GM23338 (cell line): ENCODE measurements around the gene SCP2. TPM values are rescaled to one million over a fixed set of nuclear protein-coding genes. Genes with fewer than 3 reads are reported as not detected.

Experiments
- ATAC-seq: fragments of 200-7000 bp; cut with Tn5 transposase; 3 replicates; pipeline ENCODE4 v1.9.1; 2020
- DNase-seq: peaks from one replicate; pipeline ENCODE4 v3.0.0-alpha.2; 2015; ENCODE audit warnings: low spot score
- H2AFZ ChIP-seq: fragments of 200-600 bp; sonication (generic); 2 replicates; pipeline ENCODE4 v1.8.0; 2016; ENCODE audit warnings: antibody characterized with exemption, mild to moderate bottlenecking, moderate library complexity
- H3F3A ChIP-seq: fragments of 200-600 bp; sonication (generic); replicated peaks from 2 replicates; pipeline ENCODE4 v1.8.0; 2017; ENCODE audit warnings: antibody characterized with exemption, mixed run types, low read depth
- H3K27ac ChIP-seq: fragments of 200-600 bp; sonication (generic); 2 replicates; pipeline ENCODE4 v1.6.1; 2016; ENCODE audit warnings: low read depth
- H3K27me3 ChIP-seq: fragments of 200-600 bp; sonication (generic); 2 replicates; pipeline ENCODE4 v1.8.0; 2016; ENCODE audit warnings: mild to moderate bottlenecking, mixed run types, moderate library complexity; ENCODE audit not compliant: insufficient read depth
- H3K36me3 ChIP-seq: fragments of 200-600 bp; sonication (generic); 2 replicates; pipeline ENCODE4 v1.8.0; 2016; ENCODE audit warnings: mild to moderate bottlenecking; ENCODE audit not compliant: insufficient read depth
- H3K4me1 ChIP-seq: fragments of 200-600 bp; sonication (generic); 2 replicates; pipeline ENCODE4 v1.8.0; 2016; ENCODE audit warnings: mild to moderate bottlenecking, moderate library complexity; ENCODE audit not compliant: insufficient read depth
- H3K4me2 ChIP-seq: fragments of 200-600 bp; sonication (generic); 2 replicates; pipeline ENCODE4 v1.7.1; 2017; ENCODE audit warnings: mixed run types
- H3K4me3 ChIP-seq: fragments of 200-600 bp; sonication (generic); 2 replicates; pipeline ENCODE4 v1.6.1; 2016; ENCODE audit warnings: mixed run types
- H3K79me2 ChIP-seq: fragments of 200-600 bp; sonication (generic); replicated peaks from 2 replicates; pipeline ENCODE4 v1.8.0; 2017; ENCODE audit warnings: mild to moderate bottlenecking; ENCODE audit not compliant: insufficient read depth
- H3K9me2 ChIP-seq: fragments of 200-600 bp; sonication (generic); 2 replicates; pipeline ENCODE4 v1.8.0; 2017; ENCODE audit not compliant: insufficient read depth
- H4K20me1 ChIP-seq: fragments of 200-600 bp; sonication (generic); replicated peaks from 2 replicates; pipeline ENCODE4 v1.8.0; 2017; ENCODE audit warnings: mild to moderate bottlenecking; ENCODE audit not compliant: insufficient read depth
- H3K27ac Mint-ChIP-seq: 2 replicates; pipeline ENCODE4 v1.8.0; 2020; ENCODE audit warnings: inconsistent platforms, mild to moderate bottlenecking, moderate library complexity, mixed read lengths
- H3K27me3 Mint-ChIP-seq: 3 replicates; pipeline ENCODE4 v1.8.0; 2022; ENCODE audit warnings: low read depth, mild to moderate bottlenecking, moderate library complexity, mixed read lengths, inconsistent platforms; ENCODE audit not compliant: insufficient read depth, poor library complexity
- H3K36me3 Mint-ChIP-seq: 3 replicates; pipeline ENCODE4 v1.8.0; 2021; ENCODE audit warnings: low read depth, mild to moderate bottlenecking, inconsistent platforms, moderate library complexity, mixed read lengths
- H3K4me1 Mint-ChIP-seq: 3 replicates; pipeline ENCODE4 v1.8.0; 2020; ENCODE audit warnings: mild to moderate bottlenecking, inconsistent platforms, mixed read lengths
- H3K4me3 Mint-ChIP-seq: 3 replicates; pipeline ENCODE4 v1.8.0; 2021; ENCODE audit warnings: moderate library complexity, mild to moderate bottlenecking, inconsistent platforms, mixed read lengths
- H3K9me3 Mint-ChIP-seq: 3 replicates; pipeline ENCODE4 v1.8.0; 2020; ENCODE audit warnings: moderate library complexity, mild to moderate bottlenecking, inconsistent platforms, mixed read lengths
- CREB1 ChIP-seq: fragments of 250-450 bp; sonication (Bioruptor Pico); IDR thresholded peaks from 2 replicates; pipeline ENCODE4 v1.5.0; 2020; ENCODE audit warnings: low read depth, mild to moderate bottlenecking, moderate library complexity
- CTCF ChIP-seq, 2 experiments: fragments of 200-600 bp in 1 of 2; sonication (generic) in 1 of 2; conservative IDR thresholded peaks; 2 replicates each; pipeline versions ENCODE4 v1.5.1 to v1.6.1; 2016 to 2017; ENCODE audit warnings: antibody characterized with exemption in 2 of 2, low read depth in 2 of 2, mild to moderate bottlenecking in 2 of 2, moderate library complexity in 1 of 2
- ETS1 ChIP-seq: IDR thresholded peaks from 2 replicates; pipeline ENCODE4 v1.6.1; 2016; ENCODE audit warnings: antibody characterized with exemption
- EZH2 ChIP-seq: fragments of 200-600 bp; sonication (generic); IDR thresholded peaks from one replicate; pipeline ENCODE4 v1.8.0; 2017; ENCODE audit warnings: antibody characterized with exemption, mild to moderate bottlenecking, low read depth; ENCODE audit not compliant: unreplicated experiment
- EZH2phosphoT487 ChIP-seq: fragments of 200-600 bp; sonication (generic); IDR thresholded peaks from one replicate; pipeline ENCODE4 v1.8.1; 2018; ENCODE audit warnings: antibody characterized with exemption; ENCODE audit not compliant: unreplicated experiment
- JUNB ChIP-seq: IDR thresholded peaks from one replicate; pipeline ENCODE4 v1.6.1; 2016; ENCODE audit warnings: antibody characterized with exemption; ENCODE audit not compliant: unreplicated experiment
- NANOG ChIP-seq: IDR thresholded peaks from 2 replicates; pipeline ENCODE4 v1.6.1; 2016; ENCODE audit warnings: antibody characterized with exemption, borderline replicate concordance
- POLR2AphosphoS5 ChIP-seq: IDR thresholded peaks from 2 replicates; pipeline ENCODE4 v1.6.1; 2016; ENCODE audit warnings: antibody characterized with exemption, low read depth
- REST ChIP-seq: IDR thresholded peaks from one replicate; pipeline ENCODE4 v1.6.1; 2018; ENCODE audit warnings: antibody characterized with exemption; ENCODE audit not compliant: unreplicated experiment
- STAT1 ChIP-seq: IDR thresholded peaks from one replicate; pipeline ENCODE4 v1.6.1; 2016; ENCODE audit warnings: antibody characterized with exemption; ENCODE audit not compliant: unreplicated experiment
- ZNF114 ChIP-seq: fragments of 250-450 bp; sonication (Bioruptor Pico); IDR thresholded peaks from 2 replicates; pipeline ENCODE4 v1.5.0; 2020; ENCODE audit warnings: mild to moderate bottlenecking, moderate library complexity
- ZNF331 ChIP-seq: fragments of 250-450 bp; sonication (Bioruptor Pico); IDR thresholded peaks from 2 replicates; pipeline ENCODE4 v1.5.0; 2020; ENCODE audit warnings: low read depth, mild to moderate bottlenecking, moderate library complexity
- ZNF462 ChIP-seq: fragments of 250-450 bp; sonication (Bioruptor Pico); IDR thresholded peaks from 2 replicates; pipeline ENCODE4 v1.5.0; 2020; ENCODE audit warnings: mild to moderate bottlenecking, moderate library complexity
- polyA plus RNA-seq: library from polyadenylated mRNA; unstranded; fragments of >200 nt; fragmentation: Nextera tagmentation; extraction: Ambion mirVana; gene quantifications from 2 replicates; pipeline ENCODE4 v1.2.1, GENCODE V29; 2016
- total RNA-seq: library from RNA; depleted of rRNA; stranded (reverse); fragments of >200 nt; shearing (Covaris generic); gene quantifications from 2 replicates; pipeline ENCODE4 v1.2.3, GENCODE V29; 2014

SCP2 gene
- total and polyA plus RNA-seq, 2 experiments from 2014 or later: 66.3 to 116 TPM

- H2AFZ ChIP-seq: no peak overlapping the region
- H3F3A ChIP-seq: no peaks in the 10 kb centered on the region
- Mint-ChIP-seq H3K9me3 (no peaks in the 10 kb centered on the region; the same call in 2 of the 3 replicates), H3K36me3 (no peaks in the 10 kb centered on the region), H3K27ac (no peak overlapping the region), H3K4me1 (peaks cover 1% of the 10 kb centered on the region; the same call in 2 of the 3 replicates), H3K4me3 (no peak overlapping the region), H3K27me3 (peaks cover 5% of the 10 kb centered on the region)
- H3K27me3 ChIP-seq: no peaks in the 10 kb centered on the region
- H3K27ac ChIP-seq: no peak overlapping the region
- no peaks in the 10 kb centered on the region for H3K79me2 ChIP-seq
- TF ChIP-seq EZH2phosphoT487: no peak
- no peak for TF ChIP-seq ETS1
- no peak for TF ChIP-seq NANOG
- no peak for TF ChIP-seq ZNF331 (CRISPR knock-in tag)
- no peak for TF ChIP-seq STAT1
- TF ChIP-seq REST: no peak
- no peak for TF ChIP-seq CTCF (conservative IDR thresholded peaks at IDR 0.05; ENCODE audit: low read depth in 2 of 2)
- TF ChIP-seq EZH2: no peak
- TF ChIP-seq POLR2AphosphoS5: no peak
- TF ChIP-seq ZNF114 (CRISPR knock-in tag): no peak
- no peak for TF ChIP-seq JUNB
- TF ChIP-seq CREB1 (CRISPR knock-in tag): no peak
- no peak for TF ChIP-seq ZNF462 (CRISPR knock-in tag)
- no peaks in the 10 kb centered on the region for H4K20me1 ChIP-seq
- H3K9me2 ChIP-seq: no peaks in the 10 kb centered on the region
- no peak overlapping the region for H3K4me3 ChIP-seq
- ATAC-seq (no peak), DNase-seq (no peak)
- no peak overlapping the region for H3K4me2 ChIP-seq
- H3K4me1 ChIP-seq: no peaks in the 10 kb centered on the region
- no peaks in the 10 kb centered on the region for H3K36me3 ChIP-seq
Observed at GRCh38 chr1:53076165-53076564, 149.1 kb downstream of the SCP2 start.
